ENCODE data around the gene P2RY13.

Gene P2RY13

GRCh38 chr3:151320131-151320530 lies 9.2 kb downstream of the P2RY13 start:
- DNase-seq (ENCODE audit: low read depth) = no peak

GRCh38 chr3:151319628-151320027 lies 9.7 kb downstream of the P2RY13 start:
- no peak for DNase-seq (ENCODE audit: low read depth)

DNA sequence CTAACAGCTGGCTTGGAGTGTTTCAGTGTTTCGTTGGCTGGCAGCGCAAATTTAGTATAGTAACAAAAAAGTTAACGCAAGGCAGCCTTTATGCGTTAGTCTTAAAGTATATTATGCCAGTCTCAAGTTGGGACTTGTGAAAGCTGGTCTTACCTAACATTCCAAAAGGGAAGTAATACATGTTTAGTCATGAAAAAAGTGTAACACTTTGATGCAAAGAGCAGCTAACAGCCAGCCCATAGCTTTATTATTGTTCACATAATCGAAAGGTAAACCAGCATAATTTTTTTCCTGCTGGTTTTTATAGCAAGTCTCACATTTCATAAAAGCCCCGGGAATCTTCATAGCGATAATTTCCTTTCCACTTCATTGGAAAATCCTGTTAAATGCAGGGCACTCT lies 10.4 kb downstream of the P2RY13 start:
- DNase-seq (ENCODE audit: low read depth) = no peak

DNA sequence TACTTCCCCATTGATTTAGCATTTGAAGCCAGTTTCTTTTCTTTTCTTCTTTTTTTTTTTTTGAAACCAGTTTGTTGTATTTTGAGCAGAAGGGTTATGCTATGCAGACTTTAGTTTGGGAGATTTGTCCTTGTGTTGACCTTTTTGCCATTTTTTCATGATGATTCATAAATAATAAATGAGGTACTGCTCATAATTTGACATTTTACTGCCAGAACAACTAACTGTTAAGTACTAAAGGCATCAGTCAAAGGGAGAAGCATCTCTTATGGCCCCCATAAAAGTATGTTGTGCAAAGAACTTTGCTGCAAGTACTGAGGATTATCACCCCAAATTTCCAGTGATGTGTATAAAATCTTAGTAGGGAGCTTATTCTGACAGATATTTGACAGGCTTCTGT lies 11.0 kb downstream of the P2RY13 start:
- no peak for DNase-seq (ENCODE audit: low read depth)

DNA sequence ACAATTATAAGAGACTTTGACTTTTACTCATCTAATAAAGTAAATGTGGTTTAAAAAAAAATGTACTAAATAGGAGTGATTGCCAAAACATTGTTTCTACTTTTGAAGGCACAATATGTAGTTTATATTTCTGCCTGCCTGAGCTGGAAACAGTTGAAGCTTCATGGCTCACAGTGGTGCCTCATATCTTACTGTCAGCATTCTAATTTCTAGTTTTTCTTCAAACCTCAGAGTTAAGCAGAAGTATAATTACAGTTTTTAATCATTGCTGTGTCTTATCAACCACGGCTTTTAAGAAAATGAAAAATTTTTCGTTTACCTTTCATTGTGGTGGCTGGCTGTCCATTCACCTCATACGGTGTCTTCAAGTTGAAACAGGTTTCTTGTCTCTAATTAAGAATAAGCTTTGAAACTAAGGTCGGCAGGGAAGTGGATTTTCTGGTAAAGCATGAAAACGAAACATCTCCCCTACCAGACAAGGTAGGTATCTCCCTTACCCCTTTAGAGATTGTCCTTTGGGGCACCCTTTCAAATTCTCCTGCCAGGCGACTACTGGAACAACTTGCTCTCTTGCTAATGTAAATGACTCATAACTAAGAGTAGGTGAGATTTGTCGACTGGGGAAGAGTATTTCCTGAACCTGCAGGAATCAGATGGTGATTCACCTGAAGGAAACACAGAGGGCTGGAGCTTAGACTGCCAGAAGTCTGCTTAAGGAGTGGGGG lies 12.9 kb downstream of the P2RY13 start, which contains the start of gene GPR87:
GPR87 (minus strand) TSS at position 554 of the 725 bp plus-strand sequence. CDS start 16,720 bp downstream, outside the sequence.
- no peak for DNase-seq (ENCODE audit: low read depth)

DNA sequence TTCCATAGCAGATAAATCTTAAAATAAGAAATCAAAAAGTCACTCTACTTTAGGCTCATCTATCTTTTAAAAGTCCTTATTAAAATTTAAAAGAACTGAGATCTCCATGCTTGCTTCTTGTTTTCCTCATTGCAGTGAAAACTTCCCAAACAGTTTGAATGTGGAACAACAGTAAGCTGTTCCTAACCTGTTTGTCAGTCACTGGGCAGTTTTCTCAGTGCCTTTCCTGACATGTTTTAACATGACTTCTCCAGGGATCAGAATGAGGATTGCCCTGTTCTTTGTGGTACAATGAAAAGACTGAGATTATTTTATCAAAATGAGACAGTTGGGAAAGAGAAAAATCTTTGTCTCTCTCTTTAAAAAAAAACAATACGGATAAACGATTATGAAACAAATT lies 13.5 kb downstream of the P2RY13 start:
- no peak for DNase-seq (ENCODE audit: low read depth)

- DNase-seq (ENCODE audit: low read depth) = no peak
Measured at GRCh38 chr3:151315136-151315535, 14.2 kb downstream of the P2RY13 start.

GRCh38 chr3:151314593-151314992 lies 14.8 kb downstream of the P2RY13 start:
- no peak for DNase-seq (ENCODE audit: low read depth)

DNA sequence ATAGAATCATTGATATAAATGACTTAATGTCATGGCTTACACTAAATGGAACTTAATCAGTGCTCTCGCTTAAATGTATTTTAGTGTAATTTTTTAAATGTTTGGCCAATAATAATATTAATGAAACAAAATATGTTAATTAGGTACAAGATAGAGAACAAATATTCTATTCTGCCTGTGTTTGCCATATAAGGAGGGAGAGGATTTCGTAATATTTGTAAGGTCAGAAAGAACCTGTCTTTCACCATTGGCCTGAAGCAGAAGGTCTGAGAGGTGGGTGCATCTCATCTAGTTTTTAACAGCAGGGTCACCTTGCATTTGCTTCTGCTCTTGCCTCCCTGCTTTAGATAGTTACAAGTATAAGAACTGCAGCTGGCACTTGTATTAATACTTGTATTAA lies 15.2 kb downstream of the P2RY13 start:
- no peak for DNase-seq (ENCODE audit: low read depth)

DNA sequence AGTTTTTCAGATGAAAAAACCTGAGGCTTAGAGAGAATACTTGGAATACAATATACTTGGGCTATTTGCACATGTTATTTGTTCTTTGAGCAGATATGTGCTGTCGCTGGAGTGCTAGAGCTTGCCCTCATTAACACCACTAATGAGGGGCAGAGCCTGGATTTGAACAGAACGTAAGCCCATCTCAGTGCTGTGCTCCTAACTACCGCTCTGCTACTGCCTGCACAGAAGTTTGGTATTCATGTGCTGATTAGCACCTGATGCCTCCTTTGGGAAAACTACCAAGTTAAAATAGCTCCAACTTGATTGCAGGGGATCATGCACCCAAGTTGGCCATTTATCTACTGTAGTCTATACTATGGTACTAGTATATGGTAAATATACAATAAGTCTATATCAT lies 16.4 kb downstream of the P2RY13 start:
- no peak for DNase-seq (ENCODE audit: low read depth)

- DNase-seq (ENCODE audit: low read depth) = no peak
Measured at GRCh38 chr3:151309566-151309965, 19.8 kb downstream of the P2RY13 start.

DNA sequence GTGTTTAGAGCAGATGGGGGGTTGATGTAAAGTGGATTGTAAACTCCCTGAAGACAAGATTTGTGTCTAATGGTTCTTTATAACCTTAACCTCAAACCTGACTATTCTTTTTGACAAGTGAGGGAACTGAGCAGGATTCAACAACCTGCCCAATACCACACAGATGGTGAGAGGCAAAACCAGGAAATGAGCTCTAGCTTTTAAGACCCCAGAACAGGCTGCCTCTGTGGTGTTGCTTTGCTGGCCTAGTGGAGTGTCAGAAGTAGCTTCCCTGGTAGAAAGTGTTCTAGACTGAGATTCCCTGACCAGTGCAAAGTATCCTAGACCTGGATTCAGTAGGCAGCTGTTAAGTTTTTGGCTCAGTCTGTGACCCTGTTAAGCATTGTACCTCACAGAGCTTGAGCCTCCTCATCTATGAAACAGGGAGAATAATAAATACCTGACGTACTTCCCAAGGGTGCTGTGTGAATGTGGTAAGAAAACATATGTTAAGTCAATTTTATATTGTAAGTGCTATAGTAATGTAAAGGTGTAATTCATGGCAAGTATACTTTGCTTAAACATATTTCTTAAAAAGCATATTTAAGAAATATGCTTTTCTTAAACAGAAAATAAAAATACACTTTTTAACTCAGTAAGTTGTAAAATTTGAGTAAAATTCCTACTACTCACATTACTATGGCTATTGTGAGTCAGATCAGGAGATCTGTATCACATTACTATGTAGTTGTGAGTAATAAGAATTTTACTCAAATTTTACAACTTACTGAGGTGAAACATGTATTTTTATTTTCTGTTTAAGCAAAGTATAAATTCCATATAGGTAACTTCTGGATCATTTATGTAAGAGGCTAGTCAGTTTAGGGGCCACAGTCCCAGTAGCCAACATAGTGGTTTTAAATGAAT lies 21.5 kb downstream of the P2RY13 start:
- no peak for DNase-seq (ENCODE audit: low read depth)

- no peak for DNase-seq (ENCODE audit: low read depth)
Measured at GRCh38 chr3:151307131-151307530, 22.2 kb downstream of the P2RY13 start.

- DNase-seq (ENCODE audit: low read depth) = no peak
Measured at GRCh38 chr3:151306168-151306810, 23.1 kb downstream of the P2RY13 start.

DNA sequence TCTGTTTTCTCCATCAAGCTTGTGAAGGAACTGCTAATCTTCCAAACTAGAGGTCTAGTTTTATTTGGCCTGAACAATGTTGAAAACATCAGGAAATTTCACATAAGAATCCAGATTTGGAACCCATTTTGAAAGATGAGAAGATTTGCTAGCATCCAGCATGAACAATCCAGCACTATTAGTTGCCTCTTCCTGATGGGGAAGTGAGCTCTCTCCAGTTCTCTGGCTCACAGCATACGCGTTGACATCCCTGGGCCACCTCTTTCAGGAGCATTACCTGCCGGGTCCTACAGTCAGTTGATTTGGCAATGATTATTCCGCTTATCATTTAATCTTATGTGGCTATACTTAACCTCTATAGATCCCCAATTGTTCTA lies 23.6 kb downstream of the P2RY13 start:
- DNase-seq (ENCODE audit: low read depth) = no peak

DNA sequence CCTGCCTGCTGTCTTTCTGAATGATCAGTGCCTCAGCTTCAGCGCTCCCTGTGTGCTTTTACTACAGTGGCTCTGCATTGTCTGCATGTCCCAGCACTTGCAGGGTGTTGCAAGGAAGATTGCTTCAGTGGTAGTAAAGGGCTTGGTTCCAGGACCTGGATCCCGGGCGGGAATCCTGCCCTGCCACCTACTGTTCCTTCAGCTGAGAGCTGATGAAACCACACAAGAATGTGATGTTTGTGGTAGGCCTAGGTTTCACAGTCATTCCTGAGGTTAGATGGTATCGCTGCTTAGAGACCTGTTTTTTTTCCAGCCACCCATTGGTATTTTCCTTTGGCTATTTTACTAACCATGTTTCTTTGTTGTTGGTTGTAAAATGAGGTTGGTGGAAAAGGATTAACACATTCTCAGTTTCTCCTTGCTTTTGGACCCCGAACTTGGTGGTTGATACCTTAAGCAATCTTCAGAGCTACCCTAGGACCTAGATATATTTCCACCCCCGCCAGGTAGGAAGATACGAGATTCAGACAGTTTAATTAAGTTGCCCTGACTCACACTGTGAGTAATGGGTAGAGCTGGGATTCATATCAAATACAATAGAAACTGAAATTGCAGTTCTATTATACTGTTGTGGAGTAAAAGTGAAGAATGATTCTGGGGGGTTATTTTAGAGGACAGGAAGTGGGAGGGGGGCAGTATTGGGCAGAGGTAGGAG lies 24.1 kb downstream of the P2RY13 start:
- DNase-seq (ENCODE audit: low read depth) = no peak

DNA sequence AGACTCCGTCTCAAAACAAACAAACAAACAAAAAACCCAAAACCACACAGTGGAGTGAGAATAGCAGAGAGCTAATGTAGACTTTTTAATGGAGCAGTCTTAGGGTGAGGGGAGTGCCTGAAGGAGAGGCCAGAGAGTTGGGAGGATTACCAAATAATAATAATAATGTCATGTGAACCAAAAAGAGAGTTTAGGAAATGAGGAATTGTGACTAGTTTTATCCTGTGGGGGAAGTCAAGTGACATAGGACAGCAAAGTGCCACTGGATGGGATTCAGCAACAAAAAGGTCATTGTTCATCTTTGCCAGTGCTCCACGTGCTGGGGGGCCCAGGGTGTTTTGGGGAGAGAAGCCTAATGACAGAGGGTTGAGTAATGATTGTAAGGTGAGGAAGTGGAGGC lies 25.6 kb downstream of the P2RY13 start:
- DNase-seq (ENCODE audit: low read depth) = no peak

GRCh38 chr3:151301787-151302186 lies 27.6 kb downstream of the P2RY13 start:
- DNase-seq (ENCODE audit: low read depth) = no peak

- no peak for DNase-seq (ENCODE audit: low read depth)
Measured at GRCh38 chr3:151300539-151300938, 28.8 kb downstream of the P2RY13 start.

GRCh38 chr3:151299006-151299405 lies 30.3 kb downstream of the P2RY13 start:
- no peak for DNase-seq (ENCODE audit: low read depth)

DNA sequence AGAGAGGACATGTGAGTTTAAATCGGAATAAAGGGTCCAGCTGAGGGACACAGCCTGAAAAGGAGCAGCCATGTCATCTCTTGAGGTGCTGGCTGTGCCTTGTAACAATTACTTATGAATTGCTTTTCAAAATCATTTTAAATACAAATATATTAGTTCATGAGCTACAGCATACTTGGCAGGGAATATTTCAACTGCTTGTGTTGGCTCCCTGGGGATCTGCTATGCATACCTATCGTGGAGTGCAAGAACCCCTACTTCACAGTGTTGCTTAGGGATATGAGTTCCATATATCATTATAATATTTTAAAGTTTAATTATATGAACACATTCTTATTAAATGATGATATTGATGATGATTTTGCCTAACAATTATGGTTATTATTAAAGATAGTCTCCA lies 31.9 kb downstream of the P2RY13 start:
- DNase-seq (ENCODE audit: low read depth) = no peak

DNA sequence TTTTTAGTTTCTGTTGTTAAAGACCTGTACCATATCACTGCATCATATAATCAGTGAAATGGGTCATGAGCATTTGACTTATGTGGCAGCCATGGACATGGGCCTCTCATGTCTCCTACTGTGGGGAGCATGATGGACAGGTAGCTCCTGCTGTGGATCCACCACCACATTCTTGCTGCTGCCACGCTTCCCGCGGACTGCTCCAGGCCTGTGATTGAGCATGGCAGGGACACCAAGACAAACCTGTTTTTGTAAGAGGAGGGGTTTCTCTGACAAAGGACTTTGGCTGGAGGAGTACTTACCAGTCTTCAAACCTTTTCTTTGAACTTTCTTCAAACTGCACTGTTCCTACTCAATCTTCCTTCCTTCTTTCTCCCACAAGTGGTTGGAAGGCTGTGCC lies 33.1 kb downstream of the P2RY13 start:
- DNase-seq (ENCODE audit: low read depth) = no peak

All from stimulated activated CD4-positive, alpha-beta T cell treated with anti-CD3 and anti-CD28 coated beads, Interleukin-2, amount 100 ng/mL, for 4 hours (primary cell).